MM.1S (cell line): ENCODE measurements around the gene CCDC160.
"Not testable (repeated sequence)": the region's sequence is repeated elsewhere in the genome, so short reads cannot be mapped to it uniquely, and the experiment has no call there.

Experiments
- DNase-seq: peaks from one replicate; pipeline ENCODE4 v3.0.0-alpha.2; 2015
- H2AFZ ChIP-seq: fragments of 300-600 bp; sonication (generic); 2 replicates; pipeline ENCODE4 v1.6.0; 2016; ENCODE audit warnings: antibody characterized with exemption, low read length
- H3F3A ChIP-seq: fragments of 300-600 bp; sonication (generic); 2 replicates; pipeline ENCODE4 v1.6.1; 2016; ENCODE audit warnings: mild to moderate bottlenecking, antibody characterized with exemption, low read length, moderate library complexity, mixed read lengths; ENCODE audit not compliant: insufficient read depth
- H3K27ac ChIP-seq: fragments of 300-600 bp; sonication (generic); 2 replicates; pipeline ENCODE4 v1.5.1; 2016; ENCODE audit warnings: mild to moderate bottlenecking, low read length
- H3K27me3 ChIP-seq: fragments of 300-600 bp; sonication (generic); replicated peaks from 2 replicates; pipeline ENCODE4 v1.6.0; 2016; ENCODE audit warnings: low read length; ENCODE audit not compliant: insufficient read depth
- H3K36me3 ChIP-seq: fragments of 300-600 bp; sonication (generic); replicated peaks from 2 replicates; pipeline ENCODE4 v1.6.1; 2016; ENCODE audit warnings: mild to moderate bottlenecking, low read length, mixed read lengths; ENCODE audit not compliant: insufficient read depth
- H3K4me1 ChIP-seq: fragments of 300-600 bp; sonication (generic); 2 replicates; pipeline ENCODE4 v1.6.1; 2016; ENCODE audit warnings: low read length, mixed read lengths
- H3K4me2 ChIP-seq: fragments of 300-600 bp; sonication (generic); 2 replicates; pipeline ENCODE4 v1.6.0; 2016; ENCODE audit warnings: low read depth, low read length
- H3K4me3 ChIP-seq: fragments of 300-600 bp; sonication (generic); 2 replicates; pipeline ENCODE4 v1.5.1; 2016; ENCODE audit warnings: low read length, mixed read lengths
- H3K79me2 ChIP-seq: fragments of 300-600 bp; sonication (generic); 2 replicates; pipeline ENCODE4 v1.6.1; 2016; ENCODE audit warnings: mixed run types, low read length, mixed read lengths
- H3K9ac ChIP-seq: fragments of 300-600 bp; sonication (generic); 2 replicates; pipeline ENCODE4 v1.6.1; 2016; ENCODE audit warnings: low read length, mixed read lengths
- H3K9me2 ChIP-seq: fragments of 300-600 bp; sonication (generic); replicated peaks from 2 replicates; pipeline ENCODE4 v1.6.1; 2016; ENCODE audit warnings: mild to moderate bottlenecking, low read length, mixed read lengths; ENCODE audit not compliant: insufficient read depth
- H3K9me3 ChIP-seq: fragments of 300-600 bp; sonication (generic); replicated peaks from 2 replicates; pipeline ENCODE4 v1.6.1; 2016; ENCODE audit warnings: mild to moderate bottlenecking, low read length, mixed read lengths; ENCODE audit not compliant: insufficient read depth
- H4K20me1 ChIP-seq: fragments of 300-600 bp; sonication (generic); 2 replicates; pipeline ENCODE4 v1.6.1; 2016; ENCODE audit warnings: mild to moderate bottlenecking, low read length, moderate library complexity, mixed read lengths; ENCODE audit not compliant: insufficient read depth
- CTCF ChIP-seq: fragments of 300-600 bp; sonication (generic); IDR thresholded peaks from 2 replicates; pipeline ENCODE4 v1.5.1; 2016; ENCODE audit warnings: antibody characterized with exemption, low read length, mixed read lengths
- EZH2 ChIP-seq: fragments of 300-600 bp; sonication (generic); optimal IDR thresholded peaks from 2 replicates; pipeline ENCODE3; 2017; ENCODE audit warnings: low read depth, mild to moderate bottlenecking, antibody characterized with exemption, low read length, mixed read lengths
- EZH2phosphoT487 ChIP-seq: fragments of 300-600 bp; sonication (generic); IDR thresholded peaks from 2 replicates; pipeline ENCODE4 v1.6.1; 2018; ENCODE audit warnings: antibody characterized with exemption, low read length

CCDC160 gene

DNA sequence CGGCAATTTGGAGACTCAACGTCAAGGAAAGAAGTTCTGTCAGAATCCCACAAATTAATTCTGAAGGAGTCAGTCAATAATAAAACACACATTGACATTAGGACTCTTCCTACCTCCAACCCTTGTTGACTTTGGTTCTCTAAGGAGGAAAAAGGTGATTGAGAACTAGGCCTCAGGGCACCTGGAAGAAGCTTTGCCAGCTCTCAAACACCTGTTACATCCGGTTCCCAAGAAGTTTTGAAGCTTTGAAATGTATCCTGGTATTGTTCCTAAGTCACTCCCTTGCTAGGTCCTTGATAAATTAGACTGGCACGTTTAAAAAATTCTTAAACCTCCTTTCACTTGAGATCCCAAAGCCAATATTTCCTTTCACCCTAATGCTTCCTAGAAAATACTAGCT, 1.7 kb upstream of the CCDC160 start:
- Histone ChIP-seq H3K9me2 (no peaks in the 10 kb centered on the region), H3F3A (no peaks in the 10 kb centered on the region), H3K9me3 (no peaks in the 10 kb centered on the region), H3K4me3 (no peak overlapping the region), H4K20me1 (no peaks in the 10 kb centered on the region), H3K27me3 (no peaks in the 10 kb centered on the region), H3K9ac (no peak overlapping the region), H3K4me2 (no peak overlapping the region), H2AFZ (no peak overlapping the region), H3K27ac (no peak overlapping the region), H3K4me1 (no peaks in the 10 kb centered on the region), H3K36me3 (no peaks in the 10 kb centered on the region), H3K79me2 (no peaks in the 10 kb centered on the region)
- TF ChIP-seq EZH2 (no peak), EZH2phosphoT487 (no peak), CTCF (no peak)
- DNase-seq: no peak

- not testable (repeated sequence) for H3K4me3 ChIP-seq, H3K9me3 ChIP-seq, H4K20me1 ChIP-seq, H3K9me2 ChIP-seq, H3K79me2 ChIP-seq, H3K27me3 ChIP-seq, H3F3A ChIP-seq, DNase-seq, H3K36me3 ChIP-seq, H2AFZ ChIP-seq, H3K27ac ChIP-seq, H3K9ac ChIP-seq, H3K4me2 ChIP-seq, H3K4me1 ChIP-seq
These were observed 1.2 kb downstream of the CCDC160 start for GRCh38 chrX:134238144-134238543.

DNA sequence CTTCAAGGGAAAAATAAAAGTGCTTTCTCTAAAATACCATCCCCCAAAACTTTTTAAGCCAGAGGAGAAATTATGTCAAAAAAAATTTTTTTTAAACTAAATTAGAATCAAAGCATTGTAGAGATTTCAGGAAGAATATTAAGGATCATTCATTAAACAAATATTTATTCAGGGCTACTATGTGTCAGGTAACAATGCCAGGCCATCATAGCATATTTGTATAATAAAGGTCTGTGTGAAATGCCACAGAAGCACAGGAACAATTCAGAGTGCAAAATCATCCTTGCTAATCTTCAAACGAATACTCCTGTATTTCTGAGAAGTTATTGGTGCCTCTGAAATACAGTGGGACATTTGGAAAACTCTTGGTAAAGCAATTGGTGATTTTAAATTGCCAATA, 2.0 kb downstream of the CCDC160 start:
- Histone ChIP-seq H3K4me2 (no peak overlapping the region), H3K4me1 (0 out of 2 replicates have a peak, but pooled peaks cover 3% of the 10 kb centered on the region), H3K27me3 (no peaks in the 10 kb centered on the region), H3K4me3 (no peak overlapping the region), H3K79me2 (no peaks in the 10 kb centered on the region), H3K27ac (no peak overlapping the region), H3K9me2 (no peaks in the 10 kb centered on the region), H4K20me1 (no peaks in the 10 kb centered on the region), H3K9ac (no peak overlapping the region), H3K9me3 (no peaks in the 10 kb centered on the region), H3K36me3 (no peaks in the 10 kb centered on the region), H3F3A (no peaks in the 10 kb centered on the region), H2AFZ (no peak overlapping the region)
- DNase-seq: no peak
- TF ChIP-seq EZH2phosphoT487 (no peak), EZH2 (no peak), CTCF (no peak)

- Histone ChIP-seq H3K27me3 (no peaks in the 10 kb centered on the region), H3K36me3 (no peaks in the 10 kb centered on the region), H3K4me2 (no peak overlapping the region)
These were observed 3.2 kb downstream of the CCDC160 start for GRCh38 chrX:134240209-134240608.

More at GRCh38 chrX:134240209-134240608, 3.2 kb downstream of the CCDC160 start:
- Histone ChIP-seq H3K4me1 (0 out of 2 replicates have a peak, but pooled peaks cover 3% of the 10 kb centered on the region), H3K27ac (no peak overlapping the region), H3F3A (no peaks in the 10 kb centered on the region), H4K20me1 (no peaks in the 10 kb centered on the region), H3K9ac (no peak overlapping the region), H3K4me3 (no peak overlapping the region), H3K9me3 (no peaks in the 10 kb centered on the region), H3K79me2 (no peaks in the 10 kb centered on the region), H2AFZ (no peak overlapping the region), H3K9me2 (no peaks in the 10 kb centered on the region)
- TF ChIP-seq EZH2phosphoT487 (no peak), EZH2 (no peak), CTCF (no peak)
- DNase-seq: no peak
